Karpas-422 (cell line): ENCODE results near the gene CACNB2. TPM values are rescaled to one million over a fixed set of nuclear protein-coding genes. Genes with fewer than 3 reads are reported as not detected.
"Not testable (repeated sequence)": the region's sequence is repeated elsewhere in the genome, so short reads cannot be mapped to it uniquely, and the experiment has no call there.

Experiments used
- DNase-seq: peaks from one replicate; pipeline ENCODE4 v3.0.0-alpha.2; 2015
- H2AFZ ChIP-seq: fragments of 200-600 bp; sonication (generic); 2 replicates; pipeline ENCODE4 v1.6.1; 2014; ENCODE audit warnings: antibody characterized with exemption, low read length, mixed read lengths
- H3K27ac ChIP-seq: fragments of 200-600 bp; sonication (generic); 2 replicates; pipeline ENCODE4 v1.5.1; 2014; ENCODE audit warnings: mild to moderate bottlenecking, low read length, moderate library complexity
- H3K27me3 ChIP-seq: fragments of 200-600 bp; sonication (generic); 2 replicates; pipeline ENCODE4 v1.6.1; 2014; ENCODE audit warnings: low read length, mixed read lengths
- H3K36me3 ChIP-seq: fragments of 200-600 bp; sonication (generic); 2 replicates; pipeline ENCODE4 v1.6.1; 2014; ENCODE audit warnings: low read length, mixed read lengths; ENCODE audit not compliant: insufficient read depth
- H3K4me1 ChIP-seq: fragments of 200-600 bp; sonication (generic); 2 replicates; pipeline ENCODE4 v1.6.1; 2014; ENCODE audit warnings: mild to moderate bottlenecking, low read length, mixed read lengths
- H3K4me2 ChIP-seq: fragments of 200-600 bp; sonication (generic); 2 replicates; pipeline ENCODE4 v1.6.1; 2014; ENCODE audit warnings: low read length, low read depth, mild to moderate bottlenecking; ENCODE audit not compliant: poor library complexity, severe bottlenecking
- H3K4me3 ChIP-seq: fragments of 200-600 bp; sonication (generic); 2 replicates; pipeline ENCODE4 v1.5.1; 2014; ENCODE audit warnings: mild to moderate bottlenecking, antibody characterized with exemption, low read length, mixed read lengths
- H3K79me2 ChIP-seq: fragments of 200-600 bp; sonication (generic); 2 replicates; pipeline ENCODE4 v1.6.1; 2014; ENCODE audit warnings: mild to moderate bottlenecking, low read length, mixed read lengths
- H3K9ac ChIP-seq: fragments of 200-600 bp; sonication (generic); 2 replicates; pipeline ENCODE4 v1.6.0; 2014; ENCODE audit warnings: low read length
- H3K9me2 ChIP-seq: fragments of 200-600 bp; sonication (generic), shearing (Covaris generic); replicated peaks from 2 replicates; pipeline ENCODE4 v1.6.0; 2014; ENCODE audit warnings: mild to moderate bottlenecking, low read length, moderate library complexity; ENCODE audit not compliant: insufficient read depth
- H3K9me3 ChIP-seq: fragments of 300-700, 200-600 bp; sonication (generic); 2 replicates; pipeline ENCODE4 v1.6.1; 2014; ENCODE audit warnings: low read length, mixed read lengths
- H4K20me1 ChIP-seq: fragments of 200-600 bp; sonication (generic); 2 replicates; pipeline ENCODE4 v1.6.1; 2014; ENCODE audit warnings: mild to moderate bottlenecking, antibody characterized with exemption, low read length, low read depth; ENCODE audit not compliant: insufficient read depth
- total RNA-seq: library from RNA; depleted of rRNA; stranded (reverse); fragments of >200 nt; shearing (Covaris generic); gene quantifications from 2 replicates; pipeline ENCODE4 v1.2.3, GENCODE V29; 2014; ENCODE audit warnings: low replicate concordance

CACNB2 gene
- total RNA-seq, 1 experiment from 2014 or later: not detected

- H3K9me3 ChIP-seq: no peaks in the 10 kb centered on the region
- no peaks in the 10 kb centered on the region for H3K4me1 ChIP-seq
Measured at GRCh38 chr10:18205098-18205834, 65.0 kb downstream of the CACNB2 start.

GRCh38 chr10:18208186-18208585 is 68.0 kb downstream of the CACNB2 start:
- not testable (repeated sequence) for H3K9ac ChIP-seq, H3K9me2 ChIP-seq, H3K27ac ChIP-seq, H3K9me3 ChIP-seq, H2AFZ ChIP-seq, H3K4me2 ChIP-seq, H3K36me3 ChIP-seq, DNase-seq, H3K79me2 ChIP-seq, H3K27me3 ChIP-seq, H3K4me3 ChIP-seq, H3K4me1 ChIP-seq, H4K20me1 ChIP-seq

More at GRCh38 chr10:18205098-18205834, 65.0 kb downstream of the CACNB2 start:
- no peak overlapping the region for H3K4me3 ChIP-seq
- no peaks in the 10 kb centered on the region for H3K9me2 ChIP-seq
- no peaks in the 10 kb centered on the region for H3K79me2 ChIP-seq
- no peak overlapping the region for H3K27ac ChIP-seq
- DNase-seq: no peak
- H3K9ac ChIP-seq: no peak overlapping the region
- H3K4me2 ChIP-seq: no peak overlapping the region
- no peak overlapping the region for H2AFZ ChIP-seq
- no peaks in the 10 kb centered on the region for H3K36me3 ChIP-seq
- no peaks in the 10 kb centered on the region for H4K20me1 ChIP-seq
- H3K27me3 ChIP-seq: no peaks in the 10 kb centered on the region

- DNase-seq: no peak
- no peak overlapping the region for H3K4me3 ChIP-seq
- no peaks in the 10 kb centered on the region for H3K9me2 ChIP-seq
- no peaks in the 10 kb centered on the region for H3K9me3 ChIP-seq
- no peaks in the 10 kb centered on the region for H3K27me3 ChIP-seq
- H3K27ac ChIP-seq: no peak overlapping the region
- H3K9ac ChIP-seq: no peak overlapping the region
- no peak overlapping the region for H3K4me2 ChIP-seq
- H3K4me1 ChIP-seq: no peaks in the 10 kb centered on the region
- H2AFZ ChIP-seq: no peak overlapping the region
- H3K36me3 ChIP-seq: no peaks in the 10 kb centered on the region
- no peaks in the 10 kb centered on the region for H3K79me2 ChIP-seq
- H4K20me1 ChIP-seq: no peaks in the 10 kb centered on the region
Measured at GRCh38 chr10:18209241-18209640, 69.0 kb downstream of the CACNB2 start.

- H3K4me2 ChIP-seq: no peak overlapping the region
- H2AFZ ChIP-seq: no peak overlapping the region
- no peak overlapping the region for H3K9ac ChIP-seq
- no peaks in the 10 kb centered on the region for H3K27me3 ChIP-seq
- H3K36me3 ChIP-seq: no peaks in the 10 kb centered on the region
- no peak overlapping the region for H3K27ac ChIP-seq
- no peak overlapping the region for H3K4me3 ChIP-seq
- H3K9me3 ChIP-seq: no peaks in the 10 kb centered on the region
- no peaks in the 10 kb centered on the region for H3K79me2 ChIP-seq
- no peaks in the 10 kb centered on the region for H3K4me1 ChIP-seq
- DNase-seq: no peak
- no peaks in the 10 kb centered on the region for H3K9me2 ChIP-seq
- no peaks in the 10 kb centered on the region for H4K20me1 ChIP-seq
Measured at GRCh38 chr10:18210711-18211110, 70.5 kb downstream of the CACNB2 start.

DNA sequence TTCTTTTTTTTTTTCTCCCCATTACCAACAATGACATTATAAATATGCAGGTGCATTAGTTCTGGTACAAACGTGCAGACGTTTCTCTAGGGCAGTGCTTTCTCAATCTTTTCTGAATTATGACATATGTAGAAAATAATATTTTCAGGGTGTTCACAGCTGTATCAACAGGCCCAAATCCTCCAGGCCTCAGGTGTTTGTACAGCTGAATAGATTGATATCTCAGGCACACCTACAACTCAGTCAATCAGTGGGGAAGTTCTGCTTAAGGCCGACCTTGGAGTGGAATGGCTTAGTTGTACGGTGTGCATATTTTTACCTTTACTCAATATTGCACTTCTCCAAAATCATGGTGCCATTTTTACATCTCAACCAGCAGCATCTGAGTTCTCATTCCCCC is 71.6 kb downstream of the CACNB2 start:
- Histone ChIP-seq H3K9me2 (no peaks in the 10 kb centered on the region), H4K20me1 (no peaks in the 10 kb centered on the region), H3K9me3 (no peaks in the 10 kb centered on the region), H3K36me3 (no peaks in the 10 kb centered on the region), H3K4me2 (no peak overlapping the region), H3K27ac (no peak overlapping the region), H3K4me3 (no peak overlapping the region), H3K9ac (no peak overlapping the region), H3K79me2 (no peaks in the 10 kb centered on the region), H2AFZ (no peak overlapping the region), H3K27me3 (no peaks in the 10 kb centered on the region), H3K4me1 (no peaks in the 10 kb centered on the region)
- DNase-seq: no peak

GRCh38 chr10:18213271-18213670 is 73.0 kb downstream of the CACNB2 start:
- Histone ChIP-seq H2AFZ (no peak overlapping the region), H3K9ac (no peak overlapping the region), H4K20me1 (no peaks in the 10 kb centered on the region), H3K4me3 (no peak overlapping the region), H3K27me3 (no peaks in the 10 kb centered on the region), H3K9me2 (no peaks in the 10 kb centered on the region), H3K4me2 (no peak overlapping the region), H3K36me3 (no peaks in the 10 kb centered on the region), H3K27ac (no peak overlapping the region), H3K79me2 (no peaks in the 10 kb centered on the region), H3K9me3 (no peaks in the 10 kb centered on the region), H3K4me1 (no peaks in the 10 kb centered on the region)
- DNase-seq: peak; percentile 34

GRCh38 chr10:18214691-18215563 is 74.7 kb downstream of the CACNB2 start:
- H3K4me2 ChIP-seq: no peak overlapping the region
- H3K36me3 ChIP-seq: no peaks in the 10 kb centered on the region
- no peak overlapping the region for H3K27ac ChIP-seq
- peak; percentile 73 for DNase-seq
- H3K9me2 ChIP-seq: no peaks in the 10 kb centered on the region
- no peaks in the 10 kb centered on the region for H4K20me1 ChIP-seq
- H3K27me3 ChIP-seq: no peaks in the 10 kb centered on the region
- H3K9me3 ChIP-seq: no peaks in the 10 kb centered on the region
- H2AFZ ChIP-seq: no peak overlapping the region
- no peak overlapping the region for H3K9ac ChIP-seq
- no peaks in the 10 kb centered on the region for H3K79me2 ChIP-seq
- H3K4me1 ChIP-seq: no peaks in the 10 kb centered on the region
- no peak overlapping the region for H3K4me3 ChIP-seq

DNA sequence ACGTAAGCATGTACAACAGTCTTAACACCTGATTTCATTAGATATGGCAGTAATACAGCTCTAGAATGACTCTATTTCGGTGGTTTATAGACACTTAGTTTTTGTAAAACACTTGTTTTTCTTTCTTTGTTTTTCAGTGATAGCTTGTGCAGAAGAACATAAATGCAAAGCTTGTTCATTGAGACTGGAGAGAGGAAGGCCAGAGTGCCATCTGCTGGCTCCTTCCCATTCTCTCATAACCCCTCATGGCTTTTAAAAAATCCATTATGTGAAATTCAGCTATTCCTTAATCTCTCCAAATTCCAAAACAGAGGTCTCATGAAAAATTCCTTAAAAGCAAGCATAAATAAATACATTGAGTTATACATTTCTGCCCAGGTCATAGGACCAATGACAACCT is 76.3 kb downstream of the CACNB2 start:
- Histone ChIP-seq H3K79me2 (no peaks in the 10 kb centered on the region), H3K9ac (no peak overlapping the region), H3K27me3 (no peaks in the 10 kb centered on the region), H3K9me2 (no peaks in the 10 kb centered on the region), H3K4me1 (no peaks in the 10 kb centered on the region), H3K27ac (no peak overlapping the region), H2AFZ (no peak overlapping the region), H3K36me3 (no peaks in the 10 kb centered on the region), H3K4me3 (no peak overlapping the region), H3K9me3 (no peaks in the 10 kb centered on the region), H4K20me1 (no peaks in the 10 kb centered on the region), H3K4me2 (no peak overlapping the region)
- DNase-seq: peak; percentile 48
